HG03159 (cell line): ENCODE measurements around the gene GSE1.

ENCODE experiments used
- ATAC-seq: cut with Tn5 transposase; IDR thresholded peaks from one replicate; pipeline ENCODE4 v1.9.1; 2021; ENCODE audit warnings: mild to moderate bottlenecking, moderate library complexity; ENCODE audit not compliant: unreplicated experiment

Gene GSE1

DNA sequence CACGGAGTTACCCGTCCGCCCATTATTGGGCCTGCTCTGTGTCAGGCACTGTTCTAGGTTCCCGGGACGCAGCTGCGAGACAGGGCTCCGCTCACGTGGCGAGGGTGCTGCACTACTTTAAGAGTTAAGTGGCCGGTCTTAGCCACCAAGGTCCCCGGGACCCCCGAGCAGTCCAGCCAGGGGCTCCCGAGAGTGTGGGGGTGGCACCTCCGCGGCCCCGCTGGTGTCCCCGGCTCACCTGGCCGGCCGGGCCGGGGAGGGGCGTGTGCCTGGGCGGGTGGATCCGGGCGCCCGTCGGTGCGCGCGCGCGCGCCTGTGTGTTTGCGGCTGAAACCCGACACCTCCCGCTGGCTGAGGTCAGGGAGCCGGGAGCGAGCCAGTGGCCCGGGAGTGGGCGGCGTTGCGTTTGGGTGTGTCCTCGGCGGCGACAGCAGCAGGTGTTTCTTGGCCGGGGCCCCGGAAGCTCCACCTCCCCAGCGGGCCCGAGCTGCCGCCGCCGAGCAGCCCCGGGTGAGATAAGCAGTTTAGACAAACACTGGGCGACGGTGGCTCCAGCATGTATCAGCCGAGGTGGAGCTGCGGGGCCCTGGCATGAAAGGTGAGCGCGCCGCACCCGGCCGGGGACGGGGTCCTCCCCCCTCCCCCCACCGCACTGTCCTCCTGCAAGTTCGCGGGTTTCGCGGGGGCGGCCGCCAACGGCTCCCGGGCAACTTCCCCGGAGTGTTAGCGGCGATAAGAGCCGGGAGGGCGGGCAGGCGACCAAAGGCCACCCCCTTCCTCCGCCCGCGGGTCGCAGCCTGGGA, at the start of gene GSE1:
GSE1 (plus strand) TSS at position 522 of the 803 bp plus-strand sequence; CDS start at position 592, 70 bp downstream.
- ATAC-seq, result no peak

- ATAC-seq, result no peak
Observed at GRCh38 chr16:85563515-85564276, 49.4 kb upstream of the GSE1 start.

- no peak for ATAC-seq
Observed at GRCh38 chr16:85564277-85565051, 48.7 kb upstream of the GSE1 start.

- ATAC-seq, result no peak
Observed at GRCh38 chr16:85565340-85565739, 47.8 kb upstream of the GSE1 start.

DNA sequence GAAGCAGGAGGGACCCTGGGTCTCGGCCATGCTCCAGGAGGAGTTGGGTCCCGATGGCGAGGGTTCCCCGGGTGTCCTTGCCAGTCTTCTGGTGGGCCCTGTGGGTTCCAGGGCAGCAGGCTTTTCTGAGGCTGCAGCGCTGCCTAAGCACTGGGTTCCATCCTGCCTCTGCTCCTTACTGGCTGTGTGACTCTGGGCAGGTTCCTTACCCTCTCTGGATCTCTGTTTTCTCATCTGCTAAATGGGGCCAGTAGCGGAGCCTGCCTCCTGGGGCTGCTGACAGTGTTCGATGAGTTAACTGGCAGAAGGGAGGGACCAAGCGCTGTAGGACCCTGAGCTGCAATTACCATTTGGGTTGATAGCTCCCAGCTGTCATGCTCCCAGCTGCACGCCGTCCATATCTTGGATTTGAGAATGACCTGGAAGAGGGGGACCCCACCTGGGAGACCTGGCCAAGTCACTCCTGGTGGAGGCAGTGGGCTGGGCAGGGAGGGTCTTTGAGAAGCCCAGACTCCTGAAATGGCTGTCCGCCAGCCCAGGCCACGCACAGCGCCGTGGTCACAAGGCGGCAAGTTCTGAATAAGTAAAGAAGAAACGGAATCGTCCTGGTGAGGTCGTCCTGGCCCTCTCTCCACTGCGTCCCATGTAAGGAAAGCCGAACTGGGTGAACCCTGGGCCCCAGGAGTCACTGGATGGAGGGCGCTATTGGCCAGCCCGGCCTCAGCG, 47.2 kb upstream of the GSE1 start:
- no peak for ATAC-seq

GRCh38 chr16:85566561-85567100, 46.5 kb upstream of the GSE1 start:
- ATAC-seq, result no peak

GRCh38 chr16:85567101-85567866, 45.8 kb upstream of the GSE1 start:
- no peak for ATAC-seq

GRCh38 chr16:85567935-85568334, 45.2 kb upstream of the GSE1 start:
- ATAC-seq, result no peak

DNA sequence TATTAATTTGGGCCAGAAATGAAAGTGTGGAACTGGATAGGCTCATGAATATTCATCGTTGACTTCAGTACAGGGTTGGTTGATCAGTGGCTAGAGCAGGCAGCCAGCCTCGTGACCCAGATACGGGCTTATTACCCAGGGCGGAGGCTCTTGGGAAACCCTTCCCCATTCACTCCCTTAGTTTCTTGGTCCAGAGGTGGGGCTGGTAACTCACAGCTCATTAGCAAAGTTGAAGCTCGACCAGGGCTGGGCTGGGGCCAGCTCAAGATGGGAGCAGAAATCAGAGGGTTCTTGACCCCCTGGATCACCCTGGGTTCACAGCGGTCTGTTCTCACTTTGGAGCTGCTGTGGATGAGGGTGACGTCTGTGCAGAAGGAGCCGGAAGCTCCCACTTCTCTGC, 44.6 kb upstream of the GSE1 start:
- ATAC-seq, result no peak

DNA sequence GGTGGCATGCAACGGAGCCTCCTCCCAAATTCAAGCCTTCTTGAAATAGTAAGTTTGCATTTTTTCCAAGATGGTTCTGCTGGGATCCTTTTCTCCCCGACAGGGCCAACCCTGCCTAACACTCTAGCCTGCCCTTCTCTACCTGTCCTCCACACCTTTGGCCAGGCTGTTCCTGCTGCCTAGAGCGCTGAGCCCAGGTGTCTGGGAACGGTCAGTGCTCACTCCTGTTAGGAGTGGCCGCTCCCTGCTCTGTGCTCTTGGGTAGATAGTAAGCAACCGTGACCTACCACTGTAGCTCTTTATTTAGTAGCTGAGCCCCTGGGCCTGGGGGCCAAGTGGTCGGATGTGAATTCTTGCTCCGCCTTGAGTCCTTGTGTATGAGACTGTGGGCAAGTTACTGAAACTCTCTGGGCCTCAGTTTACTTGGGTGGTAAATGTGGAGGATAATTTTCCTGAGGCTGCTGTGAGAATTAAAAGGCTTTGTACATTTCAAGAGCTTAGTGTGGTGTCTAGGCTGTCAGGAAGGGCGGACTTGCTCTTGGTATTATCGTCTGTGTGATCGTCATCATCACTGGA, 44.0 kb upstream of the GSE1 start:
- no peak for ATAC-seq

DNA sequence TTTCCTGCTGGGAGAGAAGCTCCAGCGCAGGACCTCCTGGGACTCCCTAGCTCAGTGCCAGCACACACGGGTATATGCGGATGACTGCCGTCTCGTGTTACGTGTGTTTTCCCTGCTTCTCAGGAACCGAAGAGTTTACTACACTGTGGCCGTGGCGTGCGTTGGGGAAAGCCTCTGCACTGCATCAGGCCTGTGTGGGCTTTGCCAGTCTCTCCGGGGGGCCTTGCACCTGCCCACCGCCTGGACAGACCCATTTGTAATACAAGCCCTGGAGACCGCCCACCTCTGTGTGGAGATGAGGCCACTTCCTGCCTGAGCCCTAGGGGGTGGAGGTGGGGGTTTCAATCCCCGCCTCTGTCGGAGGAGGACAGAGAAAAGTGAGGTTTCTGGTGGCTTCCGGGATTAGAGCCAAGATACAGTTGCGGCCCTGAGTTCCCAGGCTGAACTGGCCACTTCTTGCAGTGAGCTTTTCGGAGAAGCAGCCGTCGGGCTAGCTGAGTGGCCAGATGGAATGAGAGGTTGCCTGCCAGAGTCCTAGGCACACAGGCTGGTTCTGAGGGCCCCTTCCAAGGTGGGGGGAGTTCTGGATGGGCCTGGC, 43.4 kb upstream of the GSE1 start:
- ATAC-seq, result peak; percentile 49

DNA sequence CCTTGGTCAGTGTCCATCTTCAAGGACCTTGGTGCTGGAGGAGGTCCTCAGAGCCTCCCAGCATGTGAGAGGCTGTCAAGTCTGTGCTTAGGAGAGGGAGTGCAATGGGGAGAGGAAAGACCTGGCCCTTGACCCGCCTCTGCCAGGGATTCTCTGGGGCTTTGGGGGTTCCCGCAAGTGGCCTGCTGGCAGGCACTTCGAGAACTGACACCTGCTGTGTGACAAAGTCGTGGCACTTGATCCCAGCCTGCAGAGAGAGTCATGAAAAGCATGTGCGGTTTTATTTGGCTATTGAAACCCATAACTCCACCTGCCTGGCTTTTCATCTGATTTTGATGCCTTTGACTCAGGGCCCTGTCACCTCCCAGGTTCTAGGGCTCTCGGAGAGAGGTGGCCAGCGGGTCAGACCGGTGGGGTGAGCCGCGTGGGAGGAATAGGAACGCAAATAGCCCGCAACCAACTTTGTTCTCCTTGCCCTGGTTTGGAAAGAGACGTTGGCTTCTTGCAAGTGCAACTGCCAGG, 42.8 kb upstream of the GSE1 start:
- peak; percentile 24 for ATAC-seq

GRCh38 chr16:85570735-85571562, 42.2 kb upstream of the GSE1 start:
- ATAC-seq, result peak; percentile 68

DNA sequence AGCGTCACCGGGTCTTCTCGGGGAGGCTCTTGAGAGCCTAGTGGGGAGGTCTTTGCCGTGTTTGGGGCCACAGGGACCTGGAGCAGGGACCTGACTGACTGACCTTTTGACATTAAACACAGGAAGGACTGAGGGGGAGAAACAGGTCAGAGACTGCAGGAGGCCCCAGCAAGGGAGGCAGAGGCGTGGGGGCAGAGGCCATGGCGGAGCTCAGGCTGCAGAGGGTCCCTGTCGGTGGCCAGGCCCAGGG, 41.6 kb upstream of the GSE1 start:
- no peak for ATAC-seq

DNA sequence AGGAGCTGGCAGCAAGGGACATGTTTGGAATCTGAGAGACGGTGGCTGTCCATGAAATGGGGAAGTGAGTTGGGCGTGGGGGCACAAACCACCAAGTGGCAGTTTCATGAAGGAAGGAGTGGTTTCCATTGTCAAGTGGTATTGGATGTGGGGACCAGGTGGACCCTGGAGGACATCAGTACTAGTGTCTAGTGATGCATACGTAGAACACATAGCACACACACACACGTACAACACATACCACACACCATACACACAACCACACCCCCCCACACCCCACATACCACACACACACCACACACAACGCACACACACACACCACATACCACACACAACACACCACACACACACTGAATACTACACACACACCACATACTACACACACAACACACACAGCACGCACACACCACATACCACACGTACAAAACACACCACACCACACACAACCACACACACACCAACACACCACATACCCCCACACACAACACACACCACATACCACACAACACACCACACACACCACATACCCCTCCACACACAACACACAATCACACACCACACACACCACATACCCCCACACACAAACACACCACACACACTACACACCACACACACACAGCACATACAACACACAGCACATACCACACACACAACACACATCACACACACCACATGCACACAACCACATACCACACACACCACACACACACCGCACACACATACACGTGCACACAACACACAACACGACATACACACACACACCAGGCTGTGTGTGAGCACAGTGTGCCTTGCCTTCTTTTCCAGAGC, 41.1 kb upstream of the GSE1 start:
- peak; percentile 19 for ATAC-seq

DNA sequence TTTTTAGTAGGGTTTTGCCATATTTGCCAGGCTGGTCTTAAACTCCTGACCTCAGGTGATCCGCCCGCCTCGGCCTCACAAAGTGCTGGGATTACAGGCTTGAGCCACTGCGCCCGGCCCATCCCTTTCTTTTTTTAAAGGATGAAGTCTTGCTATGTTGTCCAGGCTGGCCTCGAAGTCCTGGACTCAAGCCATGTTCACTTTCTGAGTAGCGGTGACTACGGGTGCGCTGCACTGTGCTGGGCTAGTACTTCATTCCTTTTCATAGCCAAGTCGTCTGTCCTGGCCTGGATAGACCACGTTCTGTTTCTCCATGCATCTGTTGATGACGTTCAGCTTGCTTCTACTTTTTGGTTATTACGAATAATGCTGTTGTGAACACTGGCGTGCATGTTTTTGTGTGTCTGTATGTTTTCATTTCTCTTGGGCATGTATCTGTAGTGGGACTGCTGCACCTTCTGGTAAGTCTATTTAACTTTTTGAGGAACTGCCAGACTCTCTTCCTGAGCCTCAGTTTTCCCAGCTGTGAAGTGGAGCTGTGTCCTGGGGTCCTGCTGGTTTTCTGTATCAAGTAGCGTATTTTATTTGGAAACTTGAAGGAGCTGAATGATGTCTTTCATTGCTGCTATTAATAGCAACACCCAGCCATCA, 40.0 kb upstream of the GSE1 start:
- ATAC-seq, result no peak
